LNCaP clone FGC (cell line): ENCODE data around the gene TMCO4.

Source experiments
- DNase-seq: peaks from one replicate; pipeline ENCODE4 v3.0.0-alpha.2; 2011; ENCODE audit warnings: low read depth
- H3K4me3 ChIP-seq: 2 replicates; pipeline ENCODE4 v1.5.1; 2011; ENCODE audit warnings: mild to moderate bottlenecking, low read depth, low read length, control low read depth
- CTCF ChIP-seq: IDR thresholded peaks from 2 replicates; pipeline ENCODE4 v1.5.1; 2012; ENCODE audit warnings: mild to moderate bottlenecking; ENCODE audit not compliant: control insufficient read depth, insufficient read depth; ENCODE audit errors: extremely low read depth

TMCO4 gene

GRCh38 chr1:19835578-19835977, 35.9 kb upstream of the TMCO4 start:
- DNase-seq, result no peak
- no peak for TF ChIP-seq CTCF
- H3K4me3 ChIP-seq, result no peak overlapping the region

- DNase-seq, result no peak
- TF ChIP-seq CTCF, result no peak
- H3K4me3 ChIP-seq, result no peak overlapping the region
These were observed 31.7 kb upstream of the TMCO4 start for GRCh38 chr1:19831441-19831840.

GRCh38 chr1:19828546-19828945, 28.8 kb upstream of the TMCO4 start:
- TF ChIP-seq CTCF, result no peak
- H3K4me3 ChIP-seq, result no peak overlapping the region
- no peak for DNase-seq

- no peak for DNase-seq
These were observed 25.6 kb upstream of the TMCO4 start for GRCh38 chr1:19825298-19825697.

GRCh38 chr1:19824541-19824940, 24.8 kb upstream of the TMCO4 start:
- DNase-seq, result no peak
- H3K4me3 ChIP-seq, result no peak overlapping the region
- TF ChIP-seq CTCF, result no peak

More at GRCh38 chr1:19825298-19825697, 25.6 kb upstream of the TMCO4 start:
- no peak for TF ChIP-seq CTCF
- no peak overlapping the region for H3K4me3 ChIP-seq

GRCh38 chr1:19824036-19824435, 24.3 kb upstream of the TMCO4 start:
- no peak overlapping the region for H3K4me3 ChIP-seq
- DNase-seq, result no peak
- TF ChIP-seq CTCF, result no peak

- H3K4me3 ChIP-seq, result no peak overlapping the region
- TF ChIP-seq CTCF, result no peak
- no peak for DNase-seq
These were observed 20.0 kb upstream of the TMCO4 start for GRCh38 chr1:19819701-19820100.
